Tibial nerve (tissue), 3 donors: ENCODE measurements around the gene MOAP1.

Experiments used
- POLR2A ChIP-seq, 2 donors: fragments of 450-650 bp; IDR thresholded peaks; one replicate each; pipeline ENCODE4 v1.6.1; 2017; ENCODE audit warnings: antibody characterized with exemption in 2 of 2, mild to moderate bottlenecking in 2 of 2, moderate library complexity in 2 of 2
- TF ChIP-seq, protein P1 (sequence below), 5 experiments: fragments of 200-600 bp in 3 of 5; fragments of 450-650 bp in 2 of 5; sonication (generic) in 3 of 5; IDR thresholded peaks; one replicate each; pipeline ENCODE4 v1.5.1; 2016 to 2019; ENCODE audit warnings: antibody characterized with exemption in 5 of 5, mild to moderate bottlenecking in 3 of 5, moderate library complexity in 2 of 5

- no peak for TF ChIP-seq POLR2A (IDR thresholded peaks at IDR 0.05)
- TF ChIP-seq, protein P1, sequence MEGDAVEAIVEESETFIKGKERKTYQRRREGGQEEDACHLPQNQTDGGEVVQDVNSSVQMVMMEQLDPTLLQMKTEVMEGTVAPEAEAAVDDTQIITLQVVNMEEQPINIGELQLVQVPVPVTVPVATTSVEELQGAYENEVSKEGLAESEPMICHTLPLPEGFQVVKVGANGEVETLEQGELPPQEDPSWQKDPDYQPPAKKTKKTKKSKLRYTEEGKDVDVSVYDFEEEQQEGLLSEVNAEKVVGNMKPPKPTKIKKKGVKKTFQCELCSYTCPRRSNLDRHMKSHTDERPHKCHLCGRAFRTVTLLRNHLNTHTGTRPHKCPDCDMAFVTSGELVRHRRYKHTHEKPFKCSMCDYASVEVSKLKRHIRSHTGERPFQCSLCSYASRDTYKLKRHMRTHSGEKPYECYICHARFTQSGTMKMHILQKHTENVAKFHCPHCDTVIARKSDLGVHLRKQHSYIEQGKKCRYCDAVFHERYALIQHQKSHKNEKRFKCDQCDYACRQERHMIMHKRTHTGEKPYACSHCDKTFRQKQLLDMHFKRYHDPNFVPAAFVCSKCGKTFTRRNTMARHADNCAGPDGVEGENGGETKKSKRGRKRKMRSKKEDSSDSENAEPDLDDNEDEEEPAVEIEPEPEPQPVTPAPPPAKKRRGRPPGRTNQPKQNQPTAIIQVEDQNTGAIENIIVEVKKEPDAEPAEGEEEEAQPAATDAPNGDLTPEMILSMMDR (IDR thresholded peaks at IDR 0.05): no peak
Measured at GRCh38 chr14:93220509-93220908, 35.8 kb upstream of the MOAP1 start.
